Fibroblast of villous mesenchyme (primary cell): ENCODE results near the gene NKIRAS2. TPM values are rescaled to one million over a fixed set of nuclear protein-coding genes. Genes with fewer than 3 reads are reported as not detected.

ENCODE experiments used
- DNase-seq: peaks from one replicate; pipeline ENCODE4 v3.0.0-alpha.2; 2010; ENCODE audit warnings: low read depth
- H3K4me3 ChIP-seq: 2 replicates; pipeline ENCODE4 v1.5.1; 2011; ENCODE audit warnings: low read depth, mild to moderate bottlenecking, low read length
- CTCF ChIP-seq: IDR thresholded peaks from 2 replicates; pipeline ENCODE4 v1.5.1; 2012; ENCODE audit warnings: low read depth, mild to moderate bottlenecking, low read length; ENCODE audit not compliant: insufficient read depth
- total RNA-seq: library from RNA; depleted of rRNA; stranded (reverse); fragments of >200 nt; gene quantifications from 2 replicates; pipeline ENCODE4 v1.2.3, GENCODE V29; 2012

Gene NKIRAS2
- total RNA-seq, 1 donor, result 35.8 TPM

GRCh38 chr17:42049834-42050392, 30.0 kb downstream of the NKIRAS2 start:
- H3K4me3 ChIP-seq, result peak overlapping the region; percentile 56
- no peak for TF ChIP-seq CTCF
- no peak for DNase-seq

- H3K4me3 ChIP-seq, result peak within 1 kb of the TSS; percentile 56
- TF ChIP-seq CTCF, result peak; percentile 28
- no peak for DNase-seq
Measured at GRCh38 chr17:42050393-42051012, 30.6 kb downstream of the NKIRAS2 start, which contains the start of gene C17orf113. Gene C17orf113 (minus strand): TSS chr17:42050601. CDS start chr17:42043376, 7,225 bp downstream.

- H3K4me3 ChIP-seq, result peak overlapping the region; percentile 56
- no peak for DNase-seq
- TF ChIP-seq CTCF, result no peak
Measured at GRCh38 chr17:42051013-42051400, 31.1 kb downstream of the NKIRAS2 start.

GRCh38 chr17:42051645-42052044, 31.8 kb downstream of the NKIRAS2 start:
- no peak for DNase-seq
- no peak for TF ChIP-seq CTCF
- H3K4me3 ChIP-seq, result no peak overlapping the region

GRCh38 chr17:42052346-42052877, 32.5 kb downstream of the NKIRAS2 start:
- no peak overlapping the region for H3K4me3 ChIP-seq
- no peak for DNase-seq
- no peak for TF ChIP-seq CTCF

GRCh38 chr17:42053731-42054500, 34.0 kb downstream of the NKIRAS2 start:
- no peak for TF ChIP-seq CTCF
- H3K4me3 ChIP-seq, result no peak overlapping the region
- DNase-seq, result no peak
